PC-3 (cell line): Measurements from ENCODE around the gene SCMH1. TPM values are rescaled to one million over a fixed set of nuclear protein-coding genes. Genes with fewer than 3 reads are reported as not detected.
A peak's percentile ranks its signal among the peaks of the same experiment; 100 is the strongest.

Source experiments
- ATAC-seq: fragments of 200-7000 bp; cut with Tn5 transposase; 2 replicates; pipeline ENCODE4 v1.9.1; 2020; ENCODE audit warnings: mild to moderate bottlenecking, moderate library complexity
- BruUV-seq: library from RNA; stranded (reverse); fragments of 400-500 nt; replicated peaks from 2 replicates; lab custom pipeline; 2021; lab: Mats Ljungman, UMichigan
- CTCF ChIA-PET: fragments of 300-600 bp; sonication (Branson Sonifier 250); formaldehyde crosslinking; loops from one replicate; lab custom pipeline; 2022; ENCODE audit warnings: antibody characterized with exemption; lab: Charles Lee
- POLR2A ChIA-PET: fragments of 300-600 bp; sonication (Branson Sonifier 250); formaldehyde crosslinking; loops from one replicate; lab custom pipeline; 2022; ENCODE audit warnings: antibody characterized with exemption; ENCODE audit not compliant: unreplicated experiment; lab: Charles Lee
- DNase-seq: peaks from one replicate; pipeline ENCODE4 v3.0.0-alpha.2; 2015
- H2AFZ ChIP-seq: fragments of 300-600 bp; sonication (generic); 2 replicates; pipeline ENCODE4 v1.6.0; 2016; ENCODE audit warnings: antibody characterized with exemption, low read length
- H3F3A ChIP-seq: fragments of 300-600 bp; sonication (generic); one replicate; pipeline ENCODE4 v1.6.0; 2017; ENCODE audit warnings: antibody characterized with exemption, low read length, control low read depth, mild to moderate bottlenecking; ENCODE audit not compliant: unreplicated experiment
- H3K27ac ChIP-seq: fragments of 300-600 bp; sonication (generic); 2 replicates; pipeline ENCODE4 v1.5.1; 2016; ENCODE audit warnings: mild to moderate bottlenecking, low read length
- H3K27me3 ChIP-seq: fragments of 300-600 bp; sonication (generic); 2 replicates; pipeline ENCODE4 v1.6.1; 2016; ENCODE audit warnings: low read length, mixed read lengths
- H3K36me3 ChIP-seq: fragments of 300-600 bp; sonication (generic); 2 replicates; pipeline ENCODE4 v1.6.1; 2016; ENCODE audit warnings: low read depth, mixed run types, low read length, mixed read lengths
- H3K4me1 ChIP-seq: fragments of 300-600 bp; sonication (generic); 2 replicates; pipeline ENCODE4 v1.5.1; 2016; ENCODE audit warnings: low read length; ENCODE audit not compliant: insufficient read depth
- H3K4me2 ChIP-seq: fragments of 300-600 bp; sonication (generic); 2 replicates; pipeline ENCODE4 v1.6.0; 2016; ENCODE audit warnings: low read length
- H3K4me3 ChIP-seq: fragments of 300-600 bp; sonication (generic); 2 replicates; pipeline ENCODE4 v1.5.1; 2016; ENCODE audit warnings: mild to moderate bottlenecking, low read length, mixed read lengths
- H3K79me2 ChIP-seq: fragments of 300-600 bp; sonication (generic); 2 replicates; pipeline ENCODE4 v1.6.1; 2017; ENCODE audit warnings: low read length, mixed read lengths
- H3K9ac ChIP-seq: fragments of 300-600 bp; sonication (generic); 2 replicates; pipeline ENCODE4 v1.6.0; 2016; ENCODE audit warnings: mild to moderate bottlenecking, low read length
- H3K9me2 ChIP-seq: fragments of 300-600 bp; sonication (generic); replicated peaks from 2 replicates; pipeline ENCODE4 v1.6.1; 2016; ENCODE audit warnings: mixed run types, low read length, mixed read lengths
- H3K9me3 ChIP-seq: fragments of 300-600 bp; sonication (generic); 2 replicates; pipeline ENCODE4 v1.6.1; 2016; ENCODE audit warnings: low read length, mixed read lengths
- H4K20me1 ChIP-seq: fragments of 300-600 bp; sonication (generic); 2 replicates; pipeline ENCODE4 v1.6.1; 2016; ENCODE audit warnings: low read length, mixed read lengths
- CTCF ChIP-seq: fragments of 300-600 bp; sonication (generic); conservative IDR thresholded peaks from 2 replicates; pipeline ENCODE4 v1.5.1; 2017; ENCODE audit warnings: antibody characterized with exemption, low read depth, mild to moderate bottlenecking, low read length
- EZH2 ChIP-seq: fragments of 300-600 bp; sonication (generic); IDR thresholded peaks from one replicate; pipeline ENCODE4 v1.6.1; 2017; ENCODE audit warnings: antibody characterized with exemption, mild to moderate bottlenecking, low read length; ENCODE audit not compliant: unreplicated experiment
- EZH2phosphoT487 ChIP-seq: fragments of 300-600 bp; sonication (generic); IDR thresholded peaks from 2 replicates; pipeline ENCODE4 v1.6.1; 2018; ENCODE audit warnings: mild to moderate bottlenecking, antibody characterized with exemption, low read length, borderline replicate concordance
- intact Hi-C: fragments of 100-400 bp; cut with micrococcal nuclease; formaldehyde crosslinking; loops from 2 replicates; pipeline ENCODE4 v1.9.0; 2023
- total RNA-seq: library from RNA; depleted of rRNA; stranded (reverse); fragments of >200 nt; gene quantifications from 2 replicates; pipeline ENCODE4 v1.2.3, GENCODE V29; 2014

Gene SCMH1
- total RNA-seq, 1 experiment from 2014 or later, result 33.6 TPM

DNA sequence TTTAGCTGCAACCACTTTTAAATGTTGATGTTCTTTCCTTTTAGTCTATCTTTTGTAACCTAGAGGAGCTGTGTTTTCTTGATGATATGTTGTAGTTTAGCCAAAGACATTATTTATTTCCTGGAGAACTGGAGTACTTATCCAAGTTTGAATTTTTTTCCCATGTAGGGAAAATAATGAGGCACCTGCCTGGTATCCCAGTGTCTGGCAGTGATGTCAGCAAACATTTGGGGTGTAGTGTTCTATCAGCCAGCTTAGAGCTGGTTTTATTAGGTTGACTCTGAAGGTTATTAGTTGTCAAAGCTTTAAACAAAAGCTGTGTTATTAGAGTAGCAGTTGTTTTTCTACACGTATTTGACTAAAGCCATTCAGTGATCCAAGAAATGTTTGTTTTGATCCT lies 259.4 kb downstream of the SCMH1 start:
- DNase-seq (no peak), ATAC-seq (no peak)
- peak overlapping the region; percentile 88; the same call in 1 of the 2 replicates for H3K4me2 ChIP-seq
- no peaks in the 10 kb centered on the region for H3K27me3 ChIP-seq
- TF ChIP-seq CTCF (no peak), EZH2 (no peak), EZH2phosphoT487 (no peak)
- H3K79me2 ChIP-seq, result peaks cover 74% of the 10 kb centered on the region
- intact Hi-C loops, result no loop called here
- H3K9me3 ChIP-seq, result no peaks in the 10 kb centered on the region
- H4K20me1 ChIP-seq, result peaks cover 41% of the 10 kb centered on the region
- no peak overlapping the region for H3K9ac ChIP-seq
- CTCF ChIA-PET, result interaction anchor here (0.9 kb wide), 1 partner anchor 21 kb away, joined by 4 read pairs; no protein-coding TSS in a partner anchor
- peaks cover 31% of the 10 kb centered on the region for H3K4me1 ChIP-seq
- POLR2A ChIA-PET, result no interaction called here
- H2AFZ ChIP-seq, result no peak overlapping the region
- no peaks in the 10 kb centered on the region for H3K9me2 ChIP-seq
- H3F3A ChIP-seq, result no peaks in the 10 kb centered on the region
- no TSS peak for BruUV-seq
- peaks cover 54% of the 10 kb centered on the region for H3K36me3 ChIP-seq
- H3K27ac ChIP-seq, result no peak overlapping the region
- peak overlapping the region; percentile 80; the same call in 1 of the 2 replicates for H3K4me3 ChIP-seq

GRCh38 chr1:40981691-40982448 lies 260.2 kb downstream of the SCMH1 start:
- H4K20me1 ChIP-seq, result peaks cover 41% of the 10 kb centered on the region
- no peak for ATAC-seq
- BruUV-seq, result no TSS peak
- ChIA-PET POLR2A (no interaction called here), CTCF (interaction anchor here (0.9 kb wide), 1 partner anchor 22 kb away, joined by 4 read pairs; no protein-coding TSS in a partner anchor)
- H3K27me3 ChIP-seq, result no peaks in the 10 kb centered on the region
- H3K9ac ChIP-seq, result peak overlapping the region; percentile 94; the same call in 1 of the 2 replicates
- H3K4me2 ChIP-seq, result peak overlapping the region; percentile 88
- H3K36me3 ChIP-seq, result peaks cover 46% of the 10 kb centered on the region
- intact Hi-C loops, result loop anchor here (2.0 kb wide), 1 partner anchor 21 kb away; no protein-coding TSS in a partner anchor
- H2AFZ ChIP-seq, result no peak overlapping the region
- TF ChIP-seq EZH2 (no peak), EZH2phosphoT487 (no peak), CTCF (no peak)
- H3K4me3 ChIP-seq, result peak overlapping the region; percentile 80
- H3K9me2 ChIP-seq, result no peaks in the 10 kb centered on the region
- H3K9me3 ChIP-seq, result no peaks in the 10 kb centered on the region
- DNase-seq, result no peak
- H3K27ac ChIP-seq, result no peak overlapping the region
- H3K4me1 ChIP-seq, result peaks cover 31% of the 10 kb centered on the region
- no peaks in the 10 kb centered on the region for H3F3A ChIP-seq
- peaks cover 68% of the 10 kb centered on the region for H3K79me2 ChIP-seq
